ENCODE data around the gene TMEM143.

Gene TMEM143

GRCh38 chr19:48321622-48322591 is 41.8 kb downstream of the TMEM143 start:
- no peaks in the 10 kb centered on the region for H3K79me2 ChIP-seq (ENCODE audit: insufficient read depth, low read length)
- no peaks in the 10 kb centered on the region; the same call in 1 of the 2 replicates for H3K36me3 ChIP-seq (ENCODE audit: insufficient read depth, low read length)
- peak; percentile 99 for DNase-seq
- H4K20me1 ChIP-seq (ENCODE audit: insufficient read depth, low read length): peaks cover 7% of the 10 kb centered on the region
- peak overlapping the region; percentile 90 for H3K4me2 ChIP-seq (ENCODE audit: insufficient read depth, low read length)
- peak overlapping the region; percentile 100 for H3K27ac ChIP-seq (ENCODE audit: low read length)
- H3K9ac ChIP-seq (ENCODE audit: low read depth, low read length): peak overlapping the region; percentile 100
- H2AFZ ChIP-seq (ENCODE audit: low read depth, low read length): peak overlapping the region; percentile 96
- ATAC-seq (ENCODE audit: insufficient read depth, low read depth): peak; percentile 84
- H3K27me3 ChIP-seq (ENCODE audit: insufficient read depth, low read length, poor library complexity): no peaks in the 10 kb centered on the region
- peaks cover 37% of the 10 kb centered on the region for H3K4me1 ChIP-seq (ENCODE audit: insufficient read depth, low read length)
- H3K9me3 ChIP-seq (ENCODE audit: insufficient read depth, low read length, severe bottlenecking): no peaks in the 10 kb centered on the region
- H3K4me3 ChIP-seq (ENCODE audit: low read depth in 1 of 2, low read length in 2 of 2): peak overlapping the region; percentile 59 to 83
- no peak for TF ChIP-seq CTCF (IDR thresholded peaks at IDR 0.05; ENCODE audit: borderline replicate concordance, extremely low read depth, low read length, poor library complexity, severe bottlenecking)
- TF ChIP-seq EZH2 (IDR thresholded peaks at IDR 0.05; ENCODE audit: borderline replicate concordance, low read depth, low read length, severe bottlenecking): no peak

- no peaks in the 10 kb centered on the region for H3K9me3 ChIP-seq (ENCODE audit: insufficient read depth, low read length, severe bottlenecking)
Observed at GRCh38 chr19:48321372-48321621, 42.4 kb downstream of the TMEM143 start.

GRCh38 chr19:48319647-48320541 is 43.8 kb downstream of the TMEM143 start:
- DNase-seq (peak; percentile 79), ATAC-seq (ENCODE audit: insufficient read depth, low read depth) (peak; percentile 34; the same call in 2 of the 3 replicates)
- H3K9me3 ChIP-seq (ENCODE audit: insufficient read depth, low read length, severe bottlenecking): no peaks in the 10 kb centered on the region
- H3K27me3 ChIP-seq (ENCODE audit: insufficient read depth, low read length, poor library complexity): no peaks in the 10 kb centered on the region
- H3K4me3 ChIP-seq (ENCODE audit: low read depth in 1 of 2, low read length in 2 of 2): no peak overlapping the region
- no peaks in the 10 kb centered on the region; the same call in 1 of the 2 replicates for H3K36me3 ChIP-seq (ENCODE audit: insufficient read depth, low read length)
- no peaks in the 10 kb centered on the region for H3K79me2 ChIP-seq (ENCODE audit: insufficient read depth, low read length)
- no peak overlapping the region for H3K27ac ChIP-seq (ENCODE audit: low read length)
- no peak overlapping the region for H2AFZ ChIP-seq (ENCODE audit: low read depth, low read length)
- peaks cover 7% of the 10 kb centered on the region for H4K20me1 ChIP-seq (ENCODE audit: insufficient read depth, low read length)
- peak; percentile 88 for TF ChIP-seq CTCF (IDR thresholded peaks at IDR 0.05; ENCODE audit: borderline replicate concordance, extremely low read depth, low read length, poor library complexity, severe bottlenecking)
- no peak for TF ChIP-seq EZH2 (IDR thresholded peaks at IDR 0.05; ENCODE audit: borderline replicate concordance, low read depth, low read length, severe bottlenecking)
- no peak overlapping the region for H3K9ac ChIP-seq (ENCODE audit: low read depth, low read length)
- H3K4me1 ChIP-seq (ENCODE audit: insufficient read depth, low read length): peaks cover 23% of the 10 kb centered on the region
- no peak overlapping the region; the same call in 1 of the 2 replicates for H3K4me2 ChIP-seq (ENCODE audit: insufficient read depth, low read length)

More at GRCh38 chr19:48321372-48321621, 42.4 kb downstream of the TMEM143 start:
- H3K27me3 ChIP-seq (ENCODE audit: insufficient read depth, low read length, poor library complexity): no peaks in the 10 kb centered on the region
- peaks cover 7% of the 10 kb centered on the region for H4K20me1 ChIP-seq (ENCODE audit: insufficient read depth, low read length)
- peak overlapping the region; percentile 90 for H3K4me2 ChIP-seq (ENCODE audit: insufficient read depth, low read length)
- no peaks in the 10 kb centered on the region; the same call in 1 of the 2 replicates for H3K36me3 ChIP-seq (ENCODE audit: insufficient read depth, low read length)
- peak overlapping the region; percentile 100 for H3K27ac ChIP-seq (ENCODE audit: low read length)
- H3K79me2 ChIP-seq (ENCODE audit: insufficient read depth, low read length): no peaks in the 10 kb centered on the region
- ATAC-seq (ENCODE audit: insufficient read depth, low read depth) (peak; percentile 65), DNase-seq (peak; percentile 97)
- peak overlapping the region; percentile 96 for H2AFZ ChIP-seq (ENCODE audit: low read depth, low read length)
- peak overlapping the region; percentile 100 for H3K9ac ChIP-seq (ENCODE audit: low read depth, low read length)
- peak overlapping the region; percentile 59 to 83 for H3K4me3 ChIP-seq (ENCODE audit: low read depth in 1 of 2, low read length in 2 of 2)
- peaks cover 37% of the 10 kb centered on the region for H3K4me1 ChIP-seq (ENCODE audit: insufficient read depth, low read length)
- TF ChIP-seq CTCF (IDR thresholded peaks at IDR 0.05; ENCODE audit: borderline replicate concordance, extremely low read depth, low read length, poor library complexity, severe bottlenecking) (no peak), EZH2 (IDR thresholded peaks at IDR 0.05; ENCODE audit: borderline replicate concordance, low read depth, low read length, severe bottlenecking) (no peak)

Data from DND-41 (cell line).